Stimulated activated CD4-positive, alpha-beta T cell treated with anti-CD3 and anti-CD28 coated beads, Interleukin-4, amount 100 ng/mL, for 24 hours (primary cell): ENCODE results near the gene PLAGL2.

Experiments used
- DNase-seq: peaks from one replicate; pipeline ENCODE4 v3.0.0-alpha.2; 2020

The PLAGL2 gene

GRCh38 chr20:32230707-32231106, 23.2 kb upstream of the PLAGL2 start:
- DNase-seq: no peak

- DNase-seq: no peak
These were observed 21.8 kb upstream of the PLAGL2 start for GRCh38 chr20:32229251-32229747.

- DNase-seq: no peak
These were observed 20.5 kb upstream of the PLAGL2 start for GRCh38 chr20:32227744-32228688.

DNA sequence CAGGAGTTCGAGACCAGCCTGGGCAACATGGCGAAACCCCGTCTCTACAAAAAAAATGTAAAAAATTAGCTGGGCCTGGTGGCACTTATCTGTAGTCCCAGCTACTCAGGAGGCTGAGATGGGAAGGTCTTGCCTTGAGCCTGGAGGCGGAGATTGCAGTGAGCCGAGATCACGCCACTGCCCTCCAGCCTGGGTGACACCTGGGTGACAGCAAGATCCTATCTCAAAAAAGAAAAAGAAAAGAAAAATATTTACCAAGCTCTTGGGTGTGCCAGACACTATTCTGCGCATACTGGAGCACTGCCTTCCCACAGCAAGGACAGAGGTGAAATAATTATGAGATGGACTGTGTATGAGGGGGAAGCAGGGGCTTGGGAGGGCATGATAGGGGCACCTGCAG, 19.8 kb upstream of the PLAGL2 start:
- no peak for DNase-seq

DNA sequence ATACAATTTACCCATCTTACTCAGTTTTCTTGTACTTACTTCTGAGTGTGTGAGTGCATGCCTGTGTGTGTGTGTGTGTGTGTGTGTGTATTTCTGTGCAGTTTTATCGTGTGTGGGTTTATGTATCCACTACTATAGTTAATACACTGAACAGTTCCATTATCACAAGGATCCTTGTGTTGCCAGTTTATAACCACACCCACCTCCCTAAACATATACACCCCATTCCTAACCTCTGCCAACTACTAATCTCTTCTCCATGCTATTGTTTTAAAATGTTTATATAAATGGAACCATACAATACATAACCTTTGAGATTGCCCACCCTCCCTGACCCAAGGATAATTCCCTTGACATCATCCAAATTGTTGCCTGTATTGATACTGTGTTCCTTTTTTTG, 18.8 kb upstream of the PLAGL2 start:
- DNase-seq: no peak

GRCh38 chr20:32224463-32224862, 16.9 kb upstream of the PLAGL2 start:
- no peak for DNase-seq

DNA sequence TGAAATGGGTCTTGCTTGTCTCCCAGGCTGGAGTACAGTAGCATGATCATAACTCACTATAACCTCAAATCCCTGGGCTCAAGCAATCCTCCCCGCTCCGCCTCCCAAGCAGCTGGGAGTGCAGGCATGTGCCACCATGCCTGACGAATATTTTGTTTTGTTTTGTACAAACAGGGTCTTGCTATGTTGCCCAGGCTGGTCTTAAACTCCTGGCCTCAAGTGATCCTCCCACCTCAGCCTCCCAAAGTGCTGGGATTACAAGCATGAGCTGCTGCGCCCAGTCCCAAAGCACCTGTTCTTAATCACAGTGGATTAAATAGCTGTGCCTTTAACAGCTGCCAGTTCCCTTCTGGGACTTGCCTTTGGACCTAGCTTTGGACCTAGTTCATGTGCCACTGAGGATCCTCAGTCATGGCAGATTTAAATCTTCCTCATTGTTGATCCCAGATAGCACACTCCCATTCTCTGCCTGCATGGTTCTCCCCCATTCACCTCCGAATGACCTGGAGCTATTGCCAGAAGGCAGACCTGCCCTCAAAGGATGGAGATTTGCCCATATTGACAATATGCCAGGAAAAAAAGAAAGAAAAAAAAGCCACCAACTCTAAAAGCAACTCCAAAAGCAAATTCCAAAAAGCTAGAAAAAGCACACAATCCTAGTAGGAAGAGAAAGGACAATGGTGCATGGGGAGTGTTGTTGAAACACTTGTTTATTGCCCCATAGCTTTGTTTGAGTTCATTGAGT, 10.8 kb upstream of the PLAGL2 start:
- DNase-seq: no peak

- DNase-seq: no peak
These were observed 8.9 kb upstream of the PLAGL2 start for GRCh38 chr20:32216179-32217142.

DNA sequence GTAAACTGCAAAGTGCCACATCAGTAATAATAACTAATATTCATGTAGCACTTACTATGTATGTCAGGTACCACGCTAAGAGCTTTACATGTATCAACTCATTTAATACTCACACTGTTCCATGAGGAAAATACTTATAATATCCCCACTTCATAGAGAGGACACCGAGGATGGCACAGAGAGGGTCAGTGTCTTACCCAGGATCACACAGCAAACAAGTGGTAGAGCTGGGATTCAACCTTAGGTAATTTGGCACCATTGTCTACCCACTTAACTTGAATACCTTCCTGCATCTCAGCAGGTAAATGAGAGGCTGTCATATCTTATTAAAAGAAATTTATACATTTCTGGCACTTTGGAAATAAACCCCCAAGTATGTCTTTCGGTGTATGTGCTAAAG, 8.2 kb upstream of the PLAGL2 start:
- no peak for DNase-seq

DNA sequence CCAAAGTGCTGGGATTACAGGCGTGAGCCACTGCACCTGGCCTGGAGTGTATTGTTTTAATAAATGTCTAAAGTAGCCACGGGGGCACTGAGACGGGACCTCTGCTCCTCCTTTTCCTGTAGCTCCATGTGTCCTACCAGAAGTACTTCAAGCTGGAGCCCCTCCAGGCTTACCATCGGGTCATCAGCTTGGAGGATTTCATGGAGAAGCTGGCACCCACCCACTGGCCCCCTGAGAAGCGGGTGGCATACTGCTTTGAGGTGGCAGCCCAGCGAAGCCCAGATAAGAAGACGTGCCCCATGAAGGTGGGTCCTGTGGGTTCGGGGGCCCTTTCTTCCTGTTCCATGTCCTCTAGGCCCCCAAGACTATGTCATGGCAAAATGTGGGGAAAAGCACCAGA, 7.6 kb upstream of the PLAGL2 start:
- DNase-seq: no peak

- DNase-seq: no peak
These were observed 6.3 kb upstream of the PLAGL2 start for GRCh38 chr20:32213870-32214269.

GRCh38 chr20:32209850-32210605, 2.5 kb upstream of the PLAGL2 start:
- no peak for DNase-seq

- no peak for DNase-seq
These were observed 1.1 kb upstream of the PLAGL2 start for GRCh38 chr20:32208499-32209154.

- DNase-seq: peak; percentile 34
These were observed 550 bp downstream of the PLAGL2 start for GRCh38 chr20:32206760-32207625.

- DNase-seq: peak; percentile 39
These were observed 1.4 kb downstream of the PLAGL2 start for GRCh38 chr20:32205843-32206759.

DNA sequence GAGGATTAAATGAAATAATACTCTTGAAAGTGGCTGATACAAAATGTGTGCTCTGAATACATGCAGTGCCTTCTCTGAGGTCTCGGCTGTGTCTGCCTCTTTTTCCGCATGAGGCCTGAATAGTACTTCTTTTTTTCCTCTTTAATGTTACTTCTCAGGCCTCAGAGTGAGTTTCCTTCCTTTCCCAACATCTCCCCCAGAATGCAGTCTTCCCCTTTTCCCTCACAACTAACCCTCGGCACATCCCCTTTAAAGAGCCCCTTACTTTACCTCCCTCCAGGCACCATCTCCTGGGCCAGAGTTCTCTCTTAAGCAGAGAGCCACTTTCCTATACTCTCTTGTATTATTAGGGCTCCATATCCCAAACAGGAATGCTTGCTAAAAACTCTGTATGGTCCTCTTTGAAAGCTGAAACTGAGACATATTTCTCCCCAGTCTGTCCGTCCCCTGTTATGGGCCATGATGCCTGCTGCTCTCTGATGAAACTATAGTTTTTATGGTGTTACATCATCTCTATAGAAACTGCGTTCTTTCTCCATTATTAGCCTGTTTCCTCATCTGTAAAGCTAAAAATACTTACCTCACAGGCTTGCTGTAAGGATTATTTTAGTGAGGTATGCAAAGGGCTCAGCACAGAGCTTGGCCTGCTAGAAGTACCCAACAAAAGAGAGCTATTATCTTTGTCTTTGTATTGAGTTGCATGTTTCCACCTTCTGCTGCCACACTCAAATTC, 2.3 kb downstream of the PLAGL2 start:
- no peak for DNase-seq

- DNase-seq: peak; percentile 87
These were observed 3.1 kb downstream of the PLAGL2 start for GRCh38 chr20:32204205-32205109.
